Skeletal muscle satellite cell (primary cell): Measurements from ENCODE around the gene MFN2. TPM values are rescaled to one million over a fixed set of nuclear protein-coding genes. Genes with fewer than 3 reads are reported as not detected.
A peak's percentile ranks its signal among the peaks of the same experiment; 100 is the strongest.
"Not testable (repeated sequence)": the region's sequence is repeated elsewhere in the genome, so short reads cannot be mapped to it uniquely, and the experiment has no call there.

Experiments
- H3K27me3 ChIP-seq: 2 replicates; pipeline ENCODE4 v1.7.0; 2013; ENCODE audit warnings: low read length; ENCODE audit not compliant: control insufficient read depth, insufficient read depth
- H3K36me3 ChIP-seq: 2 replicates; pipeline ENCODE4 v1.7.0; 2013; ENCODE audit warnings: mild to moderate bottlenecking, control low read depth, low read length; ENCODE audit not compliant: insufficient read depth
- H3K4me1 ChIP-seq: 2 replicates; pipeline ENCODE4 v1.7.0; 2013; ENCODE audit warnings: low read length; ENCODE audit not compliant: control insufficient read depth, insufficient read depth
- H3K4me2 ChIP-seq: 2 replicates; pipeline ENCODE4 v1.7.0; 2013; ENCODE audit warnings: mild to moderate bottlenecking, low read length
- H3K4me3 ChIP-seq: 2 replicates; pipeline ENCODE4 v1.7.0; 2013; ENCODE audit warnings: low read length
- H3K9ac ChIP-seq: 2 replicates; pipeline ENCODE4 v1.7.0; 2013; ENCODE audit warnings: mild to moderate bottlenecking, low read depth, low read length, moderate library complexity
- H3K9me3 ChIP-seq: replicated peaks from 2 replicates; pipeline ENCODE4 v1.7.0; 2013; ENCODE audit warnings: mild to moderate bottlenecking, control low read depth, low read length
- total RNA-seq: library from RNA; depleted of rRNA; stranded (reverse); fragments of >200 nt; gene quantifications from 2 replicates; pipeline ENCODE4 v1.2.3, GENCODE V29; 2012; rRNA removed

Gene MFN2
- total RNA-seq: 57.0 and 68.2 TPM in 2 replicates

GRCh38 chr1:11979851-11980675, at the start of gene MFN2:
Gene MFN2 (plus strand): TSS chr1:11980444. CDS start chr1:11989169, 8,725 bp downstream.
- Histone ChIP-seq H3K4me1 (peaks cover 25% of the 10 kb centered on the region), H3K4me3 (peak within 1 kb of the TSS; percentile 95)

GRCh38 chr1:11930571-11931445, 49.4 kb upstream of the MFN2 start:
- Histone ChIP-seq H3K9ac (no peak overlapping the region), H3K4me3 (no peak overlapping the region), H3K4me2 (peak overlapping the region; percentile 32), H3K36me3 (peaks cover 1% of the 10 kb centered on the region), H3K9me3 (no peaks in the 10 kb centered on the region), H3K27me3 (no peaks in the 10 kb centered on the region), H3K4me1 (peaks cover 37% of the 10 kb centered on the region)

More at GRCh38 chr1:11979851-11980675, at the start of gene MFN2:
- Histone ChIP-seq H3K27me3 (no peaks in the 10 kb centered on the region), H3K4me2 (peak within 1 kb of the TSS; percentile 81), H3K9ac (peak within 1 kb of the TSS; percentile 95), H3K9me3 (no peaks in the 10 kb centered on the region), H3K36me3 (peaks cover 29% of the 10 kb centered on the region)

- Histone ChIP-seq H3K9ac (no peak overlapping the region), H3K27me3 (no peaks in the 10 kb centered on the region), H3K9me3 (no peaks in the 10 kb centered on the region), H3K36me3 (peaks cover 4% of the 10 kb centered on the region), H3K4me1 (peaks cover 43% of the 10 kb centered on the region), H3K4me2 (no peak overlapping the region), H3K4me3 (no peak overlapping the region)
Measured at GRCh38 chr1:11931845-11932244, 48.4 kb upstream of the MFN2 start.

- Histone ChIP-seq H3K36me3 (peaks cover 10% of the 10 kb centered on the region), H3K9me3 (no peaks in the 10 kb centered on the region), H3K4me3 (peak within 1 kb of the TSS; percentile 83), H3K9ac (peak within 1 kb of the TSS; percentile 84), H3K4me1 (peaks cover 60% of the 10 kb centered on the region), H3K4me2 (peak within 1 kb of the TSS; percentile 96), H3K27me3 (no peaks in the 10 kb centered on the region)
Measured at GRCh38 chr1:11934302-11935056, 45.8 kb upstream of the MFN2 start, which contains the start of gene PLOD1. Gene PLOD1 (plus strand): TSS chr1:11934717. CDS start chr1:11934780, 63 bp downstream.

- H3K4me3 ChIP-seq: peak overlapping the region; percentile 83
- no peaks in the 10 kb centered on the region for H3K9me3 ChIP-seq
- peak overlapping the region; percentile 96 for H3K4me2 ChIP-seq
- peak overlapping the region; percentile 84 for H3K9ac ChIP-seq
- no peaks in the 10 kb centered on the region for H3K27me3 ChIP-seq
- peaks cover 12% of the 10 kb centered on the region for H3K36me3 ChIP-seq
- peaks cover 60% of the 10 kb centered on the region for H3K4me1 ChIP-seq
Measured at GRCh38 chr1:11935057-11935412, 45.2 kb upstream of the MFN2 start.

- H3K36me3 ChIP-seq: peaks cover 17% of the 10 kb centered on the region
- peak overlapping the region; percentile 96 for H3K4me2 ChIP-seq
- H3K9ac ChIP-seq: peak overlapping the region; percentile 46
- peaks cover 61% of the 10 kb centered on the region for H3K4me1 ChIP-seq
- not testable (repeated sequence) for H3K9me3 ChIP-seq, H3K27me3 ChIP-seq
- peak overlapping the region; percentile 83 for H3K4me3 ChIP-seq
Measured at GRCh38 chr1:11935733-11936132, 44.5 kb upstream of the MFN2 start.

GRCh38 chr1:11938722-11939526, 41.3 kb upstream of the MFN2 start:
- Histone ChIP-seq H3K9me3 (no peaks in the 10 kb centered on the region), H3K4me3 (peak overlapping the region; percentile 8), H3K9ac (peak overlapping the region; percentile 23), H3K27me3 (no peaks in the 10 kb centered on the region), H3K4me1 (peaks cover 63% of the 10 kb centered on the region), H3K4me2 (peak overlapping the region; percentile 56), H3K36me3 (peaks cover 32% of the 10 kb centered on the region)

- peaks cover 40% of the 10 kb centered on the region for H3K36me3 ChIP-seq
Measured at GRCh38 chr1:11939794-11940193, 40.5 kb upstream of the MFN2 start.

GRCh38 chr1:11940260-11940921, 39.9 kb upstream of the MFN2 start:
- Histone ChIP-seq H3K27me3 (no peaks in the 10 kb centered on the region), H3K4me2 (peak overlapping the region; percentile 55), H3K9ac (no peak overlapping the region), H3K4me1 (peaks cover 59% of the 10 kb centered on the region), H3K36me3 (peaks cover 46% of the 10 kb centered on the region), H3K9me3 (no peaks in the 10 kb centered on the region), H3K4me3 (no peak overlapping the region)

More at GRCh38 chr1:11939794-11940193, 40.5 kb upstream of the MFN2 start:
- H3K4me1 ChIP-seq: peaks cover 59% of the 10 kb centered on the region
- H3K9ac ChIP-seq, H3K4me3 ChIP-seq, H3K9me3 ChIP-seq, H3K27me3 ChIP-seq: not testable (repeated sequence)
- H3K4me2 ChIP-seq: peak overlapping the region; percentile 55

GRCh38 chr1:11942280-11942679, 38.0 kb upstream of the MFN2 start:
- Histone ChIP-seq H3K4me1 (peaks cover 42% of the 10 kb centered on the region), H3K9me3 (peaks cover 4% of the 10 kb centered on the region), H3K9ac (no peak overlapping the region), H3K27me3 (no peaks in the 10 kb centered on the region), H3K4me2 (no peak overlapping the region), H3K4me3 (no peak overlapping the region), H3K36me3 (peaks cover 54% of the 10 kb centered on the region)
